Mesothelial cell of epicardium (in vitro differentiated cells): ENCODE measurements around the gene SCNN1G. TPM values are rescaled to one million over a fixed set of nuclear protein-coding genes. Genes with fewer than 3 reads are reported as not detected.

Source experiments
- DNase-seq, 2 experiments: peaks; one replicate each; pipeline ENCODE4 v3.0.0; 2021; ENCODE audit warnings: low spot score in 2 of 2; ENCODE audit not compliant: unreplicated experiment in 2 of 2
- H3K27ac Mint-ChIP-seq: 2 replicates; pipeline ENCODE4 v1.8.0; 2021; ENCODE audit warnings: mixed read lengths
- H3K27me3 Mint-ChIP-seq: 2 replicates; pipeline ENCODE4 v1.8.0; 2021; ENCODE audit warnings: low read depth, mixed read lengths
- H3K36me3 Mint-ChIP-seq: 2 replicates; pipeline ENCODE4 v1.8.0; 2021; ENCODE audit warnings: mixed read lengths
- H3K4me1 Mint-ChIP-seq: 2 replicates; pipeline ENCODE4 v1.8.0; 2021; ENCODE audit warnings: mixed read lengths
- H3K4me3 Mint-ChIP-seq: 2 replicates; pipeline ENCODE4 v1.8.0; 2021; ENCODE audit warnings: mild to moderate bottlenecking, moderate library complexity, mixed read lengths
- H3K9me3 Mint-ChIP-seq: 2 replicates; pipeline ENCODE4 v1.8.0; 2021; ENCODE audit warnings: mixed read lengths
- CTCF ChIP-seq: fragments of 200-600 bp; sonication (generic); IDR thresholded peaks from one replicate; pipeline ENCODE4 v1.5.0; 2021; ENCODE audit warnings: antibody characterized with exemption; ENCODE audit not compliant: unreplicated experiment
- total RNA-seq: library from RNA; stranded (reverse); gene quantifications from 3 replicates; pipeline ENCODE4 v1.2.1, GENCODE V29; 2021

SCNN1G gene
- 0.09 TPM in 1 of 3 replicates, not detected in the others for total RNA-seq

DNA sequence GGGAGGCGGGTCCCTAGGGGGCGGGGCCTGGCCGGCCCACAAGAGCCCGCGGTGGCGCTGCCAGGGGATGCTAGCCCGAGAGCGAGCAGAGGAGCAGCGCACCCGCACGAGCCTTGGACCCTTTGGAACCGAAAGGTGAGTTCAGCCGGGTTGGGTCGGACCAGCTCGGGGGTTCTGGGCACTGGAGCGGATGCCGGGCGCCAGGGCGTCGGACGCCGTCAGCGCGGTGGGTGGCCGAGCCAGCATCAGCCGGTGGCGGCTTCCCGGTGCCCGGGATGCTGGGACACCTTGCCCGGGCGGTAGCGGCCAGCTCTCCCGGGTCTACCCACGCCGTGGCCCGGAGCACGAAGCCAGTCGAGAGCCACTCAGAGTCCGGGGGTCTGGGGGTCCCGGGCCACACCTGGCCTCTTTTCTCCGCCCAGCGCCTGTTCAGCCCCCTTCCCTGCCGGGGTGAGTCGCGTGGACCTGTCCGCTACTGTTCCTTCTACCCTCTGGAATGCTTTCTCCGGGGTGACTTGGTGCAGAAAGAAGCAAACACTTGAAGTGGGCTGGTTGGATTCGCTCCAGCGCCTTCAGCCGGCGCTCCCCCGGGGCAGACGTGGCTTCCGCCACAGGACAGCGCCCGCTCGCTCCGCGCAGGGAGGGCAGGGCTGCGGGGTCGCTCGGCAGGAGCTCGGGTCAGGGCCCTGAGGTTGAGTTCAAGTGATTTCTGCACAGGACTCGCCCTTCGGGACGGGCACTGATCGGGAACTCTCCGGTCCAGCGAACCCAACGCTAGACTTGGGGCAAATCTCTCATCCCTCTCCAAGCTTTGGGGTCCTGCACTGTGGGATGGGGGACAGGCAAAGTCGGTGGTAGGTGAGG is at the start of gene SCNN1G:
Gene SCNN1G, plus strand, starts transcription at position 67 of the 864 bp plus-strand sequence. CDS start 3,527 bp downstream, outside the sequence.
- no peaks in the 10 kb centered on the region for H3K9me3 Mint-ChIP-seq
- DNase-seq, result no peak
- H3K27ac Mint-ChIP-seq, result no peak within 1 kb of the TSS
- H3K4me1 Mint-ChIP-seq, result peaks cover 4% of the 10 kb centered on the region
- H3K36me3 Mint-ChIP-seq, result no peaks in the 10 kb centered on the region
- peak within 1 kb of the TSS; percentile 51 for H3K4me3 Mint-ChIP-seq
- TF ChIP-seq CTCF, result peak; percentile 60
- H3K27me3 Mint-ChIP-seq, result peaks cover 82% of the 10 kb centered on the region

DNA sequence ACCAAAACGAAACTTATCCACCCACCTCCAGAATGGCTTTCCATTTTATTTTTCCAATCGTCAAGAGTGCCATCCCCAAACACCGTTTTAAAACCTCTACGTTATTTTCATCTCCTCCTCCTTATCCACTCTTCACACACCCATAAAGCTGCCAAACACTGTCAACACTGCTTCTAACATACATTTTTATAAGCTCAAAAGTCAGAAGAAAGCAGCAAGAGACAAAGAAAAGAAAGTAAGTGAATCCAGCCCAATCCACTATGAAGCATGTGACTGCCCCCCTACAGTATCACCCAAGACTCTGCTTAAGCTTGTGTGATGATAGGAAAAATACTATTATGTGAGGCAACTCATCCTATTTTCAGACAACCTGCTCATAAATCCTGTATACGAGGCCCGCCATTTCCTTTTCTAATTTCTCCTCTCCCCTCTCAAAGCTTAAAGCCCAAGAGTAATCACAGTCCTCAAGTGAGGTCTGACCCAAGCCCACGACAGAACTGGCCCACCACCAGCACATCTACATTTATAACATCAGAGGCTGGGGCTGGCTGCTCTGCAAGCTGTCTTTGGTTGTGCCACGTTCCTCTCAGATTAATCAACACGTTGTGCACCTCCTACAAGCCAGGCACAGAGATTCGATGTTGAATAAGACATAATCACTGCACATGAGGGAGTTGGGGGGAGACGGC is 49.6 kb upstream of the SCNN1G start:
- Mint-ChIP-seq H3K9me3 (peaks cover 6% of the 10 kb centered on the region), H3K27me3 (no peaks in the 10 kb centered on the region), H3K36me3 (no peaks in the 10 kb centered on the region), H3K4me1 (peaks cover 26% of the 10 kb centered on the region), H3K27ac (peak overlapping the region; percentile 83), H3K4me3 (peak overlapping the region; percentile 3)
- TF ChIP-seq CTCF, result no peak
- no peak for DNase-seq

- Mint-ChIP-seq H3K4me3 (no peak overlapping the region), H3K27me3 (no peaks in the 10 kb centered on the region), H3K36me3 (no peaks in the 10 kb centered on the region), H3K9me3 (peaks cover 6% of the 10 kb centered on the region), H3K4me1 (peaks cover 36% of the 10 kb centered on the region), H3K27ac (no peak overlapping the region)
- TF ChIP-seq CTCF, result no peak
- DNase-seq, result no peak
Observed at GRCh38 chr16:23134274-23134673, 48.3 kb upstream of the SCNN1G start.

DNA sequence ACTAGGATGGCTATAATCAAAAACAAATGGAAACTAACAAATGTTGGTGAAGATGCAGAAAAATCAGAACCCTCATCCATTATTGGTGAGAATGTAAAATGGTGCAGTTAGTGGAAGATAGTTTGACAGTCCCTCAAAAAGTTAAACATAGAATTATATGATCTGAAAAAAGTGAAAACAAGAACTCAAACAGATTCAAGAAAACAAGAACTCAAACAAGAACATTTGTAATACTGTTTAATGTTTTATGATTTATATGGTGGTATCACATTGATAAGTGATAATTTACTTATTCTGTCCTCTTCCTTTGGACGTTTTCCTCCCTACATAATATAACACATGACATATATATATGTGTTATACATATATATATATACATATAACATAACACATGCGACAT is 45.3 kb upstream of the SCNN1G start:
- Mint-ChIP-seq H3K4me3 (no peak overlapping the region), H3K27me3 (no peaks in the 10 kb centered on the region), H3K9me3 (peaks cover 6% of the 10 kb centered on the region), H3K27ac (no peak overlapping the region), H3K4me1 (peaks cover 25% of the 10 kb centered on the region), H3K36me3 (no peaks in the 10 kb centered on the region)
- no peak for TF ChIP-seq CTCF
- no peak for DNase-seq

- Mint-ChIP-seq H3K27ac (peak overlapping the region; percentile 40), H3K4me3 (no peak overlapping the region), H3K4me1 (peaks cover 22% of the 10 kb centered on the region), H3K36me3 (no peaks in the 10 kb centered on the region), H3K9me3 (peaks cover 6% of the 10 kb centered on the region), H3K27me3 (no peaks in the 10 kb centered on the region)
- no peak for DNase-seq
- TF ChIP-seq CTCF, result no peak
Observed at GRCh38 chr16:23137818-23138217, 44.7 kb upstream of the SCNN1G start.
